ENCODE measurements around the gene TRPV6.

The TRPV6 gene

GRCh38 chr7:142864980-142865747 is 20.4 kb downstream of the TRPV6 start:
- TF ChIP-seq POLR2AphosphoS5 (IDR thresholded peaks at IDR 0.05; ENCODE audit: low read depth, low read length), result no peak
- TF ChIP-seq TAF1 (IDR thresholded peaks at IDR 0.05; ENCODE audit: borderline replicate concordance, insufficient read depth, low read length), result no peak
- no peak for TF ChIP-seq REST (IDR thresholded peaks at IDR 0.05; ENCODE audit: insufficient read depth in 1 of 2, low read depth in 2 of 2, low read length in 2 of 2)
- TF ChIP-seq SIN3A (IDR thresholded peaks at IDR 0.05; ENCODE audit: borderline replicate concordance, insufficient read depth, low read length), result no peak
- TF ChIP-seq FOXP2 (optimal IDR thresholded peaks at IDR 0.05; ENCODE audit: borderline replicate concordance, extremely low read depth, extremely low read length, insufficient read depth), result no peak

GRCh38 chr7:142863891-142864685 is 21.5 kb downstream of the TRPV6 start:
- TF ChIP-seq FOXP2 (optimal IDR thresholded peaks at IDR 0.05; ENCODE audit: borderline replicate concordance, extremely low read depth, extremely low read length, insufficient read depth), result no peak
- TF ChIP-seq TAF1 (IDR thresholded peaks at IDR 0.05; ENCODE audit: borderline replicate concordance, insufficient read depth, low read length), result no peak
- no peak for TF ChIP-seq POLR2AphosphoS5 (IDR thresholded peaks at IDR 0.05; ENCODE audit: low read depth, low read length)
- TF ChIP-seq SIN3A (IDR thresholded peaks at IDR 0.05; ENCODE audit: borderline replicate concordance, insufficient read depth, low read length), result no peak
- TF ChIP-seq REST (IDR thresholded peaks at IDR 0.05; ENCODE audit: insufficient read depth in 1 of 2, low read depth in 2 of 2, low read length in 2 of 2), result no peak

- no peak for TF ChIP-seq POLR2AphosphoS5 (IDR thresholded peaks at IDR 0.05; ENCODE audit: low read depth, low read length)
- no peak for TF ChIP-seq FOXP2 (optimal IDR thresholded peaks at IDR 0.05; ENCODE audit: borderline replicate concordance, extremely low read depth, extremely low read length, insufficient read depth)
- TF ChIP-seq TAF1 (IDR thresholded peaks at IDR 0.05; ENCODE audit: borderline replicate concordance, insufficient read depth, low read length), result no peak
- no peak for TF ChIP-seq REST (IDR thresholded peaks at IDR 0.05; ENCODE audit: insufficient read depth in 1 of 2, low read depth in 2 of 2, low read length in 2 of 2)
- TF ChIP-seq SIN3A (IDR thresholded peaks at IDR 0.05; ENCODE audit: borderline replicate concordance, insufficient read depth, low read length), result no peak
Measured at GRCh38 chr7:142862786-142863400, 22.7 kb downstream of the TRPV6 start.

GRCh38 chr7:142862351-142862750 is 23.2 kb downstream of the TRPV6 start:
- no peak for TF ChIP-seq REST (IDR thresholded peaks at IDR 0.05; ENCODE audit: insufficient read depth in 1 of 2, low read depth in 2 of 2, low read length in 2 of 2)
- TF ChIP-seq FOXP2 (optimal IDR thresholded peaks at IDR 0.05; ENCODE audit: borderline replicate concordance, extremely low read depth, extremely low read length, insufficient read depth), result no peak
- no peak for TF ChIP-seq SIN3A (IDR thresholded peaks at IDR 0.05; ENCODE audit: borderline replicate concordance, insufficient read depth, low read length)
- no peak for TF ChIP-seq TAF1 (IDR thresholded peaks at IDR 0.05; ENCODE audit: borderline replicate concordance, insufficient read depth, low read length)
- no peak for TF ChIP-seq POLR2AphosphoS5 (IDR thresholded peaks at IDR 0.05; ENCODE audit: low read depth, low read length)

Data from PFSK-1 (cell line).